GM18499 (cell line): ENCODE data around the gene SCYL3.
A peak's percentile ranks its signal among the peaks of the same experiment; 100 is the strongest.
"Not testable (repeated sequence)": the region's sequence is repeated elsewhere in the genome, so short reads cannot be mapped to it uniquely, and the experiment has no call there.

Source experiments
- ATAC-seq: cut with Tn5 transposase; IDR thresholded peaks from one replicate; pipeline ENCODE4 v1.9.1; 2021; ENCODE audit warnings: moderate number of reproducible peaks; ENCODE audit not compliant: insufficient read depth, unreplicated experiment

Gene SCYL3, protein sequence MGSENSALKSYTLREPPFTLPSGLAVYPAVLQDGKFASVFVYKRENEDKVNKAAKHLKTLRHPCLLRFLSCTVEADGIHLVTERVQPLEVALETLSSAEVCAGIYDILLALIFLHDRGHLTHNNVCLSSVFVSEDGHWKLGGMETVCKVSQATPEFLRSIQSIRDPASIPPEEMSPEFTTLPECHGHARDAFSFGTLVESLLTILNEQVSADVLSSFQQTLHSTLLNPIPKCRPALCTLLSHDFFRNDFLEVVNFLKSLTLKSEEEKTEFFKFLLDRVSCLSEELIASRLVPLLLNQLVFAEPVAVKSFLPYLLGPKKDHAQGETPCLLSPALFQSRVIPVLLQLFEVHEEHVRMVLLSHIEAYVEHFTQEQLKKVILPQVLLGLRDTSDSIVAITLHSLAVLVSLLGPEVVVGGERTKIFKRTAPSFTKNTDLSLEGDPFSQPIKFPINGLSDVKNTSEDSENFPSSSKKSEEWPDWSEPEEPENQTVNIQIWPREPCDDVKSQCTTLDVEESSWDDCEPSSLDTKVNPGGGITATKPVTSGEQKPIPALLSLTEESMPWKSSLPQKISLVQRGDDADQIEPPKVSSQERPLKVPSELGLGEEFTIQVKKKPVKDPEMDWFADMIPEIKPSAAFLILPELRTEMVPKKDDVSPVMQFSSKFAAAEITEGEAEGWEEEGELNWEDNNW

DNA sequence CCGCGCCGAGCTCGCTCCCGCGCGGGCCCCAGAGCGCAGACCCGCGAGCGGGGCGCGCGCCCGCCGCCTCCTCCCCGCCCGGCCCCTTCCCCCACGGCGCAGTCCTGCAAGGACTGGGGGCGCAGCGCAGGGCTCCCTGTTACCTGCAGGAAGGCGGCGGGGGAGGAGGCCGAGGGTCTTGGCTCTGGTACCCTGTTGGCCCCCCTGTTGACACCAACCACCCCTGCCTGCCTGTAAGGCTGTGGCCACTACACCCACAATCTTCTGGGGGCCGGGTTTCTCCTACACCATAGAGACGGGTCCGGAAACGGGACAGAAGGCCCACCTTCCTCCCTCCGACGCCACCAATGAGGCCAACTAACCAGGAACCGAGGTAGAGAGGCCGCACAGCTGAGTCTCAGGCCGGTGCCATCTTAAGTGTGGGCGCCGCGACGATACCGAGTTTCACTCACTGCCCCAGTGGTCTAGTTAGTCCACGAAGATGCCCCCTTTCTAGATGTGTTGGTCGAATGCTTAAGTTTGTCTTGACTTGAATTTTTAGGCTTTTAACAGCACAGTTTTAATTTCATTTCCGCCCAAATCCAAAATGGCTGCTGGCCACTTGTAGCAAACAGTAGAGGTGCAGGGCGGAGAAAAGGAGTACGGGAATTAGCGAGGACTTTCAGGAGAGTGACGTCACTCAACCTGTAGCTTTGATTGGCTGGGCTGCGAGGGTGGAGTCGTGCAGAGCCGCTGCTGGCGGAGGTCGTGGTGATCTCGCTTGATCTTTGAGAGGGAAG, at the start of gene SCYL3:
Gene SCYL3, minus strand, starts transcription at position 252 of the 779 bp plus-strand sequence. CDS start 5,056 bp downstream, outside the sequence.
- peak; percentile 69 for ATAC-seq

DNA sequence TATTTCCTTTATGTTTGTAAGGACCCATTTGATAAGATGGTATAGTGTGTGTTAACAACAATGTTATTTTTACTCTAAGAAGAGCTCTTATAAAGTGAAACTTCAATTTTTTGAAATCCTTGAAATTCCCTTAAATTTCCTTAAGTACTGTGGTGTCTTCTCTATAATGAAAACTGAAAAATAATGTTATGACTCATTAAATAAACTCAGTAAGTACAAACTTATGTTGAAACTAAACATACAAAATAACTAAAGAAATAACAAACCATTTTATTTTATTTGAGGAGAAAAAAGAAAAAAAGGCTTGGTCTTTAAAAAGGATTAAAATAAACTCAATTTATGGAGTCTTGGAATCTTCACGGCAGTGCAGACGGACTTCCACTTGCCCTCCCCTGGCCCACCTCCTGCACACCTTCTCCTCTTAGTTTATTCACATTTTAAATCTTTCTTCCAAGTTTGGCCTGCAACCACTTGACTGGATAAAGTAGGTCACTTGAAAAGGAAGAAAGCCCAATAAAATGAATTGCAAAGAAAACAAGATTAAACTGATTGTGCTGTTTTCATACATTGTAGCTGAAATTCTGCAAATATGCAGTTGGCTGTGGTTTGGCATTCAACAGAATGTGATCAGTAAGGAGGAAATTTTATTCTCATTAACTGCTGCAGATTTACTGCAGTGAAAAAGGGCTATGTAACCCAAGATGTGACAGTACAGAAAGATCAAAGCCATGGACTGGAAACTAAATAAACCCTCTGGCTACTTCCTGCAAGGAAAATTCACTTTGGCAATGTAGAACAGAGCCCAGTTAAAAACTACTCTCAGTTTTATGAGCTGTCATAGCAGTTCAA, 48.5 kb upstream of the SCYL3 start:
- ATAC-seq: no peak

DNA sequence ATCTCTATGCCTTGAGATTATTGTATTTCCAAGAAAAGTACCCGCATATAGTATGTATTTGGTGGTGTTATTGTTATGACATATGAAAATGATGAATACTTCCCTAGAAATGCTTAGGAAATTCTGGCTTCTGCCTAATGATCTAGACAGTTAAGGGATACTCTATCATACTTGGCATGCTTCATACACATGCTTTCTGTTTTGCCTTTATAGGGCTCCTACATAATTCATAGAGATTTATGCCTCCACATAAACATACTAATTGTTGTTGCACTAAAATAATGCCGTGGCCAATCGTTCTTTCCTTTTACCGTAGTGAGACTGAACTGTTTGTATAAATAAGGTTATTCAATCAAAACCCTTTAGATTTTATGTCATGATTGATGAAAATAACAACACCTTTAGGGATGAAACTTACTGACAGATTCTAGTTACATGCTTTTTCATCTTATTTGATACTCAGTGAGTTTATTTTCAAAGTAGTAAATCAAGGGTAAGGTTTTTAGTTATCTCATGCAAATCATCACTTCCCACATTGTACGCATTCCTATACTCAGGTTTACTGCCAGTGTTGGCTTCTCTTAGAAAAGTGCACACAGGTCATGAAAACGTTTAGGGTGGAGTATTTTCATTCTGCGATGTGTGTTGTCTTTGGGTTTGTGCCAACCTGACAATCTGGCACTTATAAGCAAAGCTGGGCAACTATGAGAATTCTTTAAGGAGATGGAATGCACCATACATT, 40.5 kb upstream of the SCYL3 start:
- no peak for ATAC-seq

DNA sequence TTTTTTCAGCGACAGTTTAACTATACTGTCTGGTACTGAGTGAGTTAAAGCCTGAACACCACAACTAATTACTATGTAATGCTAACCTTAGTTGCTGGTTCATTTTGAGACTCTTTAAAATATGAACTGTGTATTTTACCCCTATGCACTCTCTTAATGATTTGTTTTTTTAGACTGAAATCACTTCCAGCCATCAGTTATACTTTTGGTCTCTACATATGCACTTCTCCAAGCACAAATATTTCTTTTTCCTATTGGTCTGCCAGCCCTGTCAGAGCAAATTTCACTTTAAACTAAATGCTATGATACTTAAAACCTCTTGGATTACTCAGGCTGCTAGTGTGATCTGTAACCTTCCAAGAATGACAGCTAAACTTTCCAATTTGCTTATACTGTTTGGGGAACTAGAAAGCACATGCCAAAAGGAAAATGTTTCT, 38.1 kb upstream of the SCYL3 start:
- no peak for ATAC-seq

DNA sequence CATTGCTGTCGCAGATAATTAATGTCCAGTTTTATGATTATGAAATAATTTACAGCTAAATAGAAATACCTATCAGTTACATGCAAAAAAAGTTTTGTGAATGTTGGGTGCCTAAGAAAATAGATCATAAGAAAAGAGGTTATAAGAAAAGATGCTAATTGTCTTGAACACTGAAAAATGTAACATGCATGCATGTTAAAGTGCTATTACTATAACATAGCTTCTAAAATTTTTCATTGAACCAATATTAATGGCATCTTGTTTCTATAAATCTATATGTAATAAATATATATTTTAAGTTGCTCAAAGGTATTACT, 35.5 kb upstream of the SCYL3 start:
- ATAC-seq: no peak

DNA sequence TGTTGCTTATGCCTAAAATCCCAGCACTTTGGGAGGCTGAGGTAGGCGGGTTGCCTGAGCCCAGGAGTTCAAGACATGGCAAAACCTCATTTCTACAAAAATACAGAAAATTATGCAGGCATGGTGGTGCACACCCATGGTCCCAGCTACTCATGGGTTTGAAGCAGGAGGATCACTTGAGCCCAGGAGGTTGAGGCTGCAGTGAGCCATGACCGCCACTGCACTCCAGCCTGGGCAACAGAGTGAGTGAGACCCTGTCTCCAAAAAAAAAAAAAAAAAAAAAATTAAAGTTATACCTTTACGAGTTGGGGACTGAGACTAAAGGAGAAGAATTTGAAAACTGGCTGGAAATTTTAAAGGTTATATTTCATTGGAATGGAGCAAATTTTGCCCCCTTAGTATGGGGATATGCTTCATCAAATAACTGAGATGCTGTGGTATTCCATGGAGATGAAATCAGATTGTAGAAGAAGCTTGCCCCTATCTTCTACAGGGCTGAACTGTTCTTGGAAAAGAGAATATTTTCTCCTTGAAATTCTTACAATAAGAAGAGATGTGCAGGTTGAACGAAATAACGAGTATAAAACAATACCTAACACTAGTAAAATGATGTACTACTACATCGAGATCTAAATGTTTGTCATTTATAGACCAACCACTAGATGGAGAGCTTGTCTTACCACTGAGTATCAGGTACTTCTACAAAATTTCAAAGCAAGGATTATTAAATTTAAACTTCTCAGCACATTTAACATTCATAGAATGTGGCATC, 34.9 kb upstream of the SCYL3 start:
- ATAC-seq: no peak

DNA sequence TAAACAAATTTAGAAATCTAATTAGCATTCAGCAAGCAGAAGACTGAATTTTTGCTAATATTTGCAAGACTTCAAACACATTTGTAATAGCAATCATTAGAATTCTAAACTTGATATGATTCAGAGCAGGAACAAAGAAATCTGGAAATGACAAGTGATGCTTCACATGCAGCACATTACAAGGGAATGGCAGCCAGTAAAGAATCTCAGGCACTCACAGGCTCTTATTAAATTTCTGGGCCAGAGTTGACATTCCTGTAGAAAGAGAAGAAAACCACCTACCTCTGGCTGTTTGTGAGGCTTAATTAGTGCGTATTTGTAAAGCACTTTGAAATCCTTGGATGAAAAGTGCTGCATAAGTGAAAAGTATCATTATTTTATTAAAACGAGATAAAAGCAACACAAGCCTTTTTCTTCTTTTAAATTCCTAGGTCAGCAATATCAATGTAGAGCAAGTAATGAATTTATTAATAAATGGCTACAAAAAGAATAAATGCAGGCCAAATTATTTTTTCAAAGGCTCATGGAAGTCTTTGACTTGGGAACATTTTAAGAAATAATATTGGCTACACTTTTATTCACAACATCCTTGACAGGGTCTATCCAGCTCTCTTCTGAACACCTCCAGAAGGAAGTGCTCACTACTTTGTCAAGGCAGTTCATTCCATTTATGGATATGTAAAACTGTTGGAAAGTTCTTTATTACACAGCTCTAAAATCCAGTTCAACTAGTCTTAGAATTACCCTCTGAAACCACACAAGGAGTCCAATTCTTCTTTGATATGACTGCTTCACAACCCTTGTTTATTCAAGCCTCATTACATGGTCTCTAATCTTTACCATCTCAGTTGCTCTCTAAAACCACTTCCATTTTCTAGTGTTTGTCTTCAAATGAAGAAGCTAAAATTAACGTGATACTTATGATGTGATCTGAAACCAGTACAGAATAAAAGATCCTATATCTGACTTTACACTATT, 32.1 kb upstream of the SCYL3 start:
- ATAC-seq: no peak

DNA sequence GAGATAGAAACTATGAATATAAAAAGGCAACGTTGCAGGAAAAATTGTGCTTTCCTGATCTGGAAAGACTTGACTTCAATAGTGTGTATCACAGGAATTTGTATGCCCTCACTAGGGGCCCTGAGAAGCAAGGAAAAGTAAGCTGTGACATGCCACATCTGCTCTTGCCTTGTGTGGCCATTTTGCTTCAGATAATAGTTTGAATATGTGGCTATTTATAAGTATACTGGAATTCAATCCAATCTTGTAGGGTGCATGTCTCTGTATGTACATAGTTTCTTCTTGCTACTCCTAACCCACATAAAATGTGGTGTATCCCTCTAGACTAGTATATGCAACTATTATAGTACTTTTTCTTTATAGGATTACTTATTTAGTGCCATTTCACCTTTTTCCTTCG, 31.1 kb upstream of the SCYL3 start:
- ATAC-seq: no peak

DNA sequence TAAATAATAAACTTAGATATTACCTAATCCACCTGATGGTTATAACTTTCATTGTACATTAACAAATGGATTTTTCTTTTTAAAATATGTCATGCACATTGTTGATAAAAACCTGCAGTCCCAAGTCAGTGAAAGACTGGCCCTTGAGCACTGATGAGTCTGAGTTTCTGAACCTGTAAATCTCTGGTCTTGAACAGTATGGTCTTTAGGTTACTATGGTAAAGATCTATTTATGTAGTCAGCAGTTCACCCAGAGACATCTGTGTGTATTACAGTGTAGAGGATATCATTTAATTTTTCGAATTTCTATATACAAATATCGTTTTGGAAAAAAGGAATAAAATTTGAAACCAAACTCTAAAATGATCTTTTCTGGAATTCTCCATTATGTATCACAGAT, 30.4 kb upstream of the SCYL3 start:
- ATAC-seq: no peak

DNA sequence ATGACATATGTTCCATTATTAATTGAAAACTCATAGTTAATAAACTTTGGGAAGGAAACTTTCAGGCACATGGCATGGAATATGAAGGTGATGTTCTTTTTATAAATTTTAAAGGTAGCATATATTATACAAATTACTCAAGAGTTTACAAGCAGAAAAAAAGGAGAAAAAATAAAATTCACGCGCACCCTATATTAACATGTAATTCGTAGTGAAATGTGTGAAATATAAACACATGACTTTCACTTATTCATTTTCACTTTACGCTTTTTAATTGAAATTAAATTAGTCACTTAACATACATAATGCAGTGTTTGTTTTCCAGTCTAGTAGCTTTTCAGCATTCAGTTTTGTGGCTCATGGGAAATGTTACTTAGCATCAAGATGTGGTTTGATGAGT, 27.4 kb upstream of the SCYL3 start:
- ATAC-seq: no peak

DNA sequence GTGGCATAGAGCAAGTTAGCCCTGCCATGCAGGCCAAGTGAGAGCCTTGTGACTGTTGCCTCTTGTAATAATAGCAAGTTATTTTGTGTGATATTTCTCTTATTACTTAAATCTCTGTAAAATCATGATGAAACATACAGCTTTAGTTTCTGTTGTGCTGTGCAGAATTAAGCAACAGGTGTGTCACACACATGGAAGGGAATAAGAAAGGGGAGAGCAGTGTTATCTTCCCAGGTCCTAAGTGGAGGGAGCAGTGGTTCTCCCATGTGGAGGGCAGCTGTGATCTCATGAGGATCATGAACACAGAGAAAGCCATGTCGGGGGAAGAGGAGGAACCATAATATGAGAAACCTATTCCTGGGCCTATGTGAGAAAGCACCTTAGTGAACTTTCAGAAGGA, 25.2 kb upstream of the SCYL3 start:
- ATAC-seq: no peak

DNA sequence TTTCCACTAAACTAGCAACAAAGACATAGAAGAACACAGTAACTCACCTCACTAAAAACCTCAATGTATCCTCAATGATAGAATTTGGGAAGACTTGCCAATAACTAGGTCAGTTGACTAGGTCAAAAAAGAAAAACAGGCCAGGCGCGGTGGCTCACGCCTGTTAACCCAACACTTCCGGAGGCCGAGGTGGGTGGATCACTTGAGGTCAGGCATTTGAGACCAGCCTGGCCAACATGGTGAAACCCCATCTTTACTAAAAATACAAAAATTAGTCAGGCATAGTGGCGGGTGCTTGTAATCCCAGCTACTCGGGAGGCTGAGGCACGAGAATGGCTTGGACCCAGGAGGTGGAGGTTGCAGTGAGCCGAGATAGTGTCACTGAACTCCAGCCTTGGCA, 24.5 kb upstream of the SCYL3 start:
- ATAC-seq: not testable (repeated sequence)

DNA sequence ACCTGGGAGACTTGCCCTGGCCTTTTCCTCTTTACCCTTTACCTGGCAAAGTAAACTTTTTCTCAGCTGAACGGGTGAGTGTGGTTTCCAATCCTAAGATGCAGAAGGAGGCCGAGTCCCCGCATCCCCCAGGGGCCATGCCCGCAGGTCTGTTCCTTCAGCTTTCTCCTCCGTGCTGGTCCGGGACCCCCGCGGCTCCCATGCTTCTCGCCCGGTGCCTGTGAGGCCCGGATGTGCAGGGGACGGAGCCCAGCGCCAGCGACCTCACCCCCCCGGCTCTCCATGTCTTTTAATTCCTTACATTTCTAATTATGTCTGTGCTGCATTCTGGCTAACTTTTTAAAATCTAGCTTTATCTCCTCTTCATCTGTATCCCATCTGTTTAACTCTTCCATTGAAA, 21.5 kb upstream of the SCYL3 start:
- no peak for ATAC-seq

DNA sequence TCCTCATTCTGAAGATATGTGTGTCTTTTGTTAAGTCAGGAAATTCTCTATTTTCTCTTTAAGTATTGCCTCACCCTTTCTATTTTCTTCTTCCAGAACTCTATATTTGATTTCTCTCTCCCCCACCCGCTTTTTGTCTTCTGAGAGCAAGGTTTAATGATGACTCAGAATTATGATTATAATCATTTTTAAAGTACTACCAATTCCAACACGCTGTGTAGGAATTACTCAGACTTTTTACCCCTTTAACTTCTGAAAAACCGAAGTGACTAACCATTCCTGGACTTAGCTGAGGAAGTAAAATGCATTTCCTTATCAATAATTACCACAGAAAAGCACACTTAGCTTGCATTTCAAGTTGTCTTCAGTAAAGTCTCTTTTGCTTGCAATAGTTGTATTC, 20.8 kb upstream of the SCYL3 start:
- ATAC-seq: no peak

DNA sequence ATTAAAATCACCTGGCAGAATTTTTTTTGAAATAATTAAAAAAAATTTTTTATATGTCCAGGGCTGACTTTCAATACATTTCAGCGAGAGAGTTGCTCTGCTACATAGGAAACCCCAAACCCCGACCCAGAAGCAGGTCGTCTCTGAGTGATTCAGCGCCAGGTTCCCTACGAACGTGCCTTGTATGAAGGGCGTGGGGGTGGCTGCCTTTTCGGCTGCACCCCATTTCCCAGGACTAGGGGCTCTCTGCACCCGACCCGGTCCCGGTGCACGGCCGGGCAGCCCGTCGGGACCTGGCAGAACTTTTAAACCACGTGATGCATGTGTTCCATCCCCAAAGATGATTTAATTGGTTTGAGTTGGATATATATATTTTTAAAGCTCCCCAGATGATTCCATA, 15.8 kb upstream of the SCYL3 start:
- no peak for ATAC-seq

DNA sequence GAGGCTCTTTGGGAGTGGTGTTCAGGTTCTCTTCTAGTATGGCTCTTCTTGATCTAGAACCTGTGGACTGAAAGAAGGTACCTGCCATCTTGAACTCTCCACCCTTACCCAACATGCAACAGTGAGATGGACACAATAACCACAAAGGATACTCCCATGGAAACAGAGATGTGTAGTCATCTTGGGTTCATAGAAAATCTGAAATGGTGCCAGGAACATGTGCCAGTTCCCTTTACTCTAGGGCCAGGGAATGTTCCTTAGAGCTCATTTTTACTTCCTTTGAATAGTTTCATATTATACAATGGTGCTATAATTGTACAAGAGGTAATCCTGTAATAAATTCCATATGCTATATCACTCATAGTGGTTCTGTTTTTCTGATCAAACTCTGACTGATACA, 13.2 kb upstream of the SCYL3 start:
- ATAC-seq: no peak

DNA sequence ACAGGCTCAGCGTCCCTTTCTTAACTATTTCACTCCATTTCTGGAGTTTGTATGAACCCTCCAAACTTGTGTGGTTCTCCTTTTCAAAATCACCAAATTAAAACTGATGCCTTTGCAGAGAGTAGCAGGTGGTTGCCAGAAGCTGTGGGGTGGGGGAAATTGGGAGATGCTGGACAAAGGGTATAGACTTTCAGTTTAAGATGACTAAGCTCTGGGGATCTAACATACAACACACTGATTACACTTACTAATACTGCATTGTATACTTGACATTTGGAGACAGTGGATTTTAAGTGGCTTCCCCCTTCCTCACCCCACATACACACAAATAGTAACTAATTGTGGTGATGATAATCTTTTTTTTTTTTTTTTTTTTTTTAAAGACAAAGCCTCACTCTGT, 11.1 kb upstream of the SCYL3 start:
- no peak for ATAC-seq

DNA sequence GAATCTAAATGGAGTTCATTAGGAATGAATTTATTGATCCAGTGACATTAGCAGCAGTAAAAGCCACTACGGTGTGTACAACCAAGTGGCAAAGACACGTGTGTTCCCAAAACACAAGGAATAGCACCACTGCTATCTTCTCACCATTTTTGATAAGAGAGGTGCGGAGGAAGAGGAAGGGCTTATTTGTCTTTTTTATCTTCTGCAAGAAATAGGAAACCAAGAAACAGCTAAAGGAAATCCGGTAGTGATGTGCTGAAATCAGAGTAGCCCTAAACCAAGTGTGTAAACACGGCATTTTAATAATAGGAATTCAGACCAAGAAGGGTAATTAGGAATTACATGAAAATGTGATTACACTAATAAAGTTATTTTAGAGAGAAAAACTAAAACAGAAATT, 9.1 kb upstream of the SCYL3 start:
- no peak for ATAC-seq
